Lung microvascular endothelial cell (primary cell): ENCODE results near the gene AATF. TPM values are rescaled to one million over a fixed set of nuclear protein-coding genes. Genes with fewer than 3 reads are reported as not detected.
"Not testable (repeated sequence)": the region's sequence is repeated elsewhere in the genome, so short reads cannot be mapped to it uniquely, and the experiment has no call there.

Experiments used
- DNase-seq, 2 donors: peaks; one replicate each; pipeline versions ENCODE4 v3.0.0 to v3.0.0-alpha.2; 2010; ENCODE audit warnings: low read depth in 2 of 2
- total RNA-seq: library from RNA; depleted of rRNA; stranded (reverse); fragments of >200 nt; gene quantifications from 2 replicates; pipeline ENCODE4 v1.2.1, GENCODE V29; 2014

The AATF gene
- total RNA-seq, 1 donor from 2014 or later, result 17.1 TPM

DNA sequence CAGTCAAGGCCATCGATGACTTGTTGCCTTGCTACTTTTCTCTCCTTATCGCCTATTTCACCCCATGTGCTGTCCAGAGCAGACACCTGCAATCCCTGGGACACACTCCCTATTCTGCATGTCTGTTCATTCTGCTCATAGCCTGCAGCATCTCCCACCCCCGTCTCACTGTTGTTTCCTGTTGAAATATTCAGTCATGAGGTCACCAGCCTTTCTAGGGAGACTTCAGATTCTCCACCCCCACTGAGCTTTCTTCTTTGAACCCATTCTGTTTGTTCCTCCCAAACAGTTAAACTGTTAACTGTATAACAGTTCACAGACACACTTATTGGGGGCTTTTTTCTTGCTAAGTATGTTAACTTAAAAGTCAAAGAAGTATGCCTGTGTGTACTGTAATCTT, 94.4 kb downstream of the AATF start:
- peak in 1 of 2 donors; percentile 28 for DNase-seq

DNA sequence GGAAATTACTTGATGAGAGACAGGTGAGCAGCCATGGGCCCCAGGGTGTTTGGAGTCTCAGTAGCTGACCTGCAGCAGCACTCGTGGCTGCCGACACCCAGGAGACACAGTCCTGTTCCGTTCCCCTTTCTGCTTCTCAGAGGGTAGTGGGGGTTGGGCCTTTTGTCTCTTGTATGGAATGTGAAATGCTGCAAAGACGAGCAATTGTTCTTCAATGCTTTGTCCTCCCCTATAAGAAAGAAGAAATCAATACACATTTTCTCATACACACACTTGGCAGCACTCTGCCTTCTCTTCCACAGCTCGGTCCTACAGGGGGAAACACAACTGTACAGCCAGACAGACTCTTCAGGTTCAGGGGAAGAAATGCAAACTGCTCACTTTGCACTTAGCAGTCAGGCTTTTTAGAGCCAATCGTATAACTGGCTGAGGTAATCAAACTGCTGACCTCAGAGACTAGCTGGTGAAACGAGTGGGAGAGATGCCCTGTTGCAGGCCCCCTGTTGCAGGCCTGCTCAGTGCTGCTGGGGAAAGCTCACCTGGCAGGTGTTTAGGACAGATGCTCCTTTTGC, 96.7 kb downstream of the AATF start:
- no peak for DNase-seq

DNA sequence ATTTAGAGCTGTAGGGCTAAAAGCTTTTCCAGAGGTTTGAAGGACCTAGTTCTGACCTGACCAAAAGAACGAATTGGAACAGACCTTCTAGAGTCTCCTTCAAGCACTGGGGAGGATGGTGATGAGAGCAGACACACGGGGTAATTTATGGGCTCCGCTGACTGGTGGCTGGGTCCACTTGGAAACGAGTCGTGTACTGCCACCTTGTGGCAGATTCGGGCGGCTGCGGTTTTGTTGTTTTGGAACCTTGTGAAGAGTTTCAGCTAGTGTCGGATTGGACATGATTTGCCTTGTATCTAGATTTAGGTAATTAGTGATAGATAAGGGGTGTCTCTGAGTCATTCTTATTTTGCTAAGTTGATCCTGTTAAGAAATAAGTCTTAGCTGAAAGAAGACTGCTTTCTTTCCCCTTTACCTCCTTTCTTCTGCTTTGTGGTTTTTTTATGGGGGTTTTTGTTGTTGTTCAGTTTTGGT, 98.9 kb downstream of the AATF start:
- peak; percentile 86 to 88 for DNase-seq

DNA sequence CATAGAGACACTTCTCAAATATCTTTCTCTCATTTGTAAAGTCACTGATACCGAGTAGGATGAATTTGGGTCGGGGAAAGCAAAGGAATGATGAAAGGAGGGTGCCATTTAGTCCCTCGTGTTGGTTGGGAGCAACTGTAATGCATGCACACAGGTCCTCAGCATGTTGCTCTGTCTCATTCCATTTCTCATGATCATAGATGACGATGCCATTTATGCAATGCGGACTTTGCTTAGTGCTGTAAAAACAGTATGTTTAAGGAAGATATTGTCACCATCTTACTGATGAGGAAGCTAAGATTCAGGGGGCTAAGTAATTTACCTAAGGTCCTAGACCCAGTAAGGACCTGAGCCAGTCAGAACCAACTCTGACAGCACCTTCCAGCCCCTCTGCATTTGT, 100.1 kb downstream of the AATF start:
- DNase-seq, result no peak

DNA sequence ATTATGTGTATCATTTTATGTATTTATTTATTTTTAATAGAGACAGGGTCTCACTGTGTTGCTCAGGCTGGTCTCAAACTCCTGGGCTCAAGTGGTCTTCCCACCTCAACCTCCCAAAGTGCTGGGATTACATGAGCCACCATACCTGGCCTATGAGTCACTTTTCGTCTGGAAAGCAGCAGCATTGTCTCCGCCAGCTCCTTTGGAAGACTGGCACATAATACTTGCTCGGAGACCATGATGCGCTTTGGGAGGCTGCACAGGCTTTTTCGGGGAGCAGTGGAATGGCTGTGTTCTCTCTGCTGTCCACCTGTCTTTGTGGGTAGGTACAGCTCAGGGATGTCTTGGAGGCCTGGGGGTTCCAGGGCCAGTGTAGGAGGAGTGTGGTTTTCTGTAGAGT, 102.2 kb downstream of the AATF start:
- no peak for DNase-seq

DNA sequence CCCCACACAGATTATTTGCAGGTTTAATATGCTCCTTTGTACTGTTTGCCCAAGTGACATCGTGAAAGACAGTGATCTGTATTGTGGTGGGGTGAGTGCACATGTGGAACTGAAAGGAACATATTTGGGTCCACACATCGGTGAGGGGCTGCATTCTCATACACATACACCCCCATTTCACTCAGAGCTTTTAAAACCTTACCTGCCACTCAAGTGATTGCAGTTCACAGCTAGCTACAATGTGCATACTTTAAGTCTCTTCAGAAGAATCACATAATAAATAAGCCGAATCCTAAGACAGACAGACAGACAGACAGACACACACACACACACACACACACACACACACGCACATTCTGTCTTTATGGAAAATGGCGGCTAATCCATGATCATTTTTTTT, 102.6 kb downstream of the AATF start:
- DNase-seq, result no peak

DNA sequence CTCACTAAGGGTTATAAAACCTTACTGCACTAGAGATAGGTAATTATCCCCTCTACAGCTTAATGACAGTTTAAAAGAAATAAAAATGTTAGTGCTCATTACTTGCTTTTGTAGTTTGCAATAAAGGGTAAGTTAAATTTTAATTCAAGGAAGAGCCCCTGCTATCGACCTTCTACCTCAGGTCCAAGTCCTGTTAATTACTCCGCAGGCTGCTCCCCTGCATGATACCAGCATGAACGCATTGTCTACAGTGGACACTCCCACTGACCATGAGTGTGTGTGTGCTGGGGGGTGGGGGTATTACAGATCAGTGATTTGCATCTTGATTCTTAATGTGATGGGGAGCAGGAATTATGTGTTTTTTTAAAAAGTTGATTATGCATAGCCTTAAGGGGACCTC, 103.1 kb downstream of the AATF start:
- DNase-seq, result no peak

DNA sequence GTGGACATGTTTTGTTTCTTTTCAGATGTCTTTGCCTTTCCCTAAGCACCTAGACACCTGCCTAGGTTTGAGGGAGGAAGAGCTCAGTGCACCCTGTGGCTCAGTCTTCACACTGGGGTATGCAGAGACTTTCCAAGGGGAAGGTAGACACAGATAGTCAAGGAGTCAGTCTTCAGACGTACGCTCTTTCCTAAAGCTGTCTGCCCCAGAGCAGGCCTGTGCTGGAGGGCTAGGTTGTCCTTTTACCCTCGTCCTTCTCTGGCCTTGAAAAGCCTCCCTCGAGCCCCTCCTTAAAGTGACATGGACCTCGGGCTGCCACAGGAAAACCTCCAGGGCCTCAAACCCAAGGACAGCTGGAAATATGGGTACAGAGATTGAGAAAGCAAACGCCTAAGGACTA, 103.7 kb downstream of the AATF start:
- no peak for DNase-seq

DNA sequence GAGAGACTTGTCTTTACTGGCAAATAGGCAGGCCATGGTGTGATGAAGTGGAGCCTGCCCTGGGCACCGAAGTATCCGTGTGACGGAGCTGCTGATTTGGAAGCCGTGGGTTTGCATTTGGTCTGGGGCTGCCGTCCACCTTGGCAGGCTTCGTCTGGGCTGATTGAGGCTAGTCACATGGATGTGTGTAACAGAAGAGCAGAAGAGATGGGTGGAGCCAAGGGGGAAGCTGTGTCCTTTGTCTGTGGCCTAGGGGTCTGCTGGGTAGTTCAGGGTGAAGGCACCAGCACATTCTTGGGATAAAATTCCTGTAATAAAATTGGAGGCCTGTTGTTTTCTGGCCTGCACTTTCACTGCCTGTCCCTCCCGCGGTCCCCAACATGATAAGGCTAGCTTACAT, 106.1 kb downstream of the AATF start:
- no peak for DNase-seq

DNA sequence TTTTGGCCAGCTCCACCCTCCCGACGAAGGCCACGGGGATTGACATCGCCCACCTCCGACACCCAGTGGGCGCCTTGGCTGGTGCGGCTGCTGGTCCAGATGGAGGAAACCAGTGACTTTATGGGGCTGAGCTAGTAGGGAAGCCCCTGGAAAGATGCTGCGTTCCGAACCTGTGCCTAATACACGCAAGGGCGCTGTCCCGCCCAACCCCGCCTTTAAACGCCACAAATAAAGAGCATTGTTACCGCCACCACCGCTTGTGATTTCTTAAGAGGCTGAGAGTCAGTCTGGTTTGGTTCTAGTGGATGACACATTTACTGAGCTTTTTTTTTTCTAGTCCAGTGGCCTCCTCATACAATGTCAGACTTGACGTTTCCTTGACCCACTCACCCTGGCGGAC, 107.9 kb downstream of the AATF start:
- DNase-seq, result no peak

DNA sequence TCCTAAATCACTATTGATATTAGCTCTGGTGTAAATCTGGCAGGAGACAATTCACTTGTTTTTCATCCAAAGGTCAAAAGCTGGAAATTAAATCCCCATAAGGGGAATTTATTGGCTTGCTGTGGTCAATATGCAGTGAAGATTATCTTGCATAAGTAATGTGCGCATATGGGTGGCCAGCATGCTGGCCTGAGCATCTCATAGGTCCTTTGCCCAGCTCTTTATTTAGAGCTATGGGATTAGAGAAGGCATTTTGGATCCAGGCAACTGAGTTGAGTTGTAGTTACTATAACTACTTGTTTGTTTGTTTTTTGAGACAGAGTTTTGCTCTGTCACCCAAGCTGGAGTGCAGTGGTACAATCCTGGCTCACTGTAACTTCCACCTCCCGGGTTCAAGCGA, 110.7 kb downstream of the AATF start:
- DNase-seq, result no peak

DNA sequence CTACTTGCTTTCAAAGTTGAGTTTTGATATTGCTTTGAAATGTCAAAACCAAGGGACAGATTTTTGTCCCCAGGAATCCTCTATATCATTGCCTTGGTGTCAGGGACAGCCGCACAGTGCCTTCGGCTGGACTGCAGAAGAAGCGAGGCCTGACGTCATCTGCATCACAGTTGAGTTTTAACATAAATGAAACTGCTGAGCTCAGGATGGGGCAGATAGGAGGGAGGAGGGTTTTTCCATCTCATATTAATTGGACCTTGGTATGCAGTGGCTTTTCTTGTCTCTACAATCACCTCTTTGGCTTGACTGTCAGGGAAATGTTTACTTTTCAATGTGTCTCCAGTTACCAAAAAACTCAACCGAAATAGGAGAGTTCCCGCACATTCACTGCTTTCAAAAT, 111.3 kb downstream of the AATF start:
- DNase-seq, result no peak

DNA sequence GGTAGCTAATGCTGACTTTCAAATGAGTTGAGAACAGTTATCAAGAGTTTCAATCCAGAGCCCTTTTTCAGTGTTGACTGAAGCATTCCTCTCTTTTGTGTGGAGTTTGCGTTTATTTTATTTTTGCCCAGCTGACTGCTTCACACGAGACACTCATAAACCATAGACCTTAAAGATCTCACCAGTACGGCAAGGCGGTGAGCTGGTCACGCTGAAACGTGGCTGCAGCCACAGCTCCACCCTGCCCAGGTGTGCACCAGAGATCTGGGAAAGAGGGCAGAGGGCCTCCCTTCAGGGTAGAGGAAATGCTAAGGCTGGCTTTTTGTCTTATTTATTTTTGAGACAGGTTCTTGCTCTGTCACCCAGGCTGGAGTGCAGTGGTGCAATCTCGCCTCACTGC, 112.2 kb downstream of the AATF start:
- no peak for DNase-seq

DNA sequence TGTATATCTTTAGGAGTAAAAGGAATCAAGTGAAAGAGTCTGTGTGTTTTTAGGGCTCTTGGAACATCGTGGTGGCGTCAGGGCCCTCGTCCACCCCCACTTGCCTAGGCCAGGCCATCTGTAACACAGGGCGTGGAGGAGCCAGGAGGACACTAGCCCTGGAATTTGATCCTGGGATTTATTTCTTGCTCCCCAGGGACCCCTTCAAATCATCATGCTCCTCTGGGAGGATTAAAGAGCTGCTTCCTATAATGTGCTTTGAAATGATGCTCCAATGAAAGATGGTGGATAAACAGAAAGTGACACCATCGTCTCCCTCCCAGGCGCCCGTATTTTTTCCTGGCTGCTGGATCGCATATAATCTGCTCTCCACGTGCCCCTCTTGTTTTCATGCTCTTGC, 113.3 kb downstream of the AATF start:
- no peak for DNase-seq

DNA sequence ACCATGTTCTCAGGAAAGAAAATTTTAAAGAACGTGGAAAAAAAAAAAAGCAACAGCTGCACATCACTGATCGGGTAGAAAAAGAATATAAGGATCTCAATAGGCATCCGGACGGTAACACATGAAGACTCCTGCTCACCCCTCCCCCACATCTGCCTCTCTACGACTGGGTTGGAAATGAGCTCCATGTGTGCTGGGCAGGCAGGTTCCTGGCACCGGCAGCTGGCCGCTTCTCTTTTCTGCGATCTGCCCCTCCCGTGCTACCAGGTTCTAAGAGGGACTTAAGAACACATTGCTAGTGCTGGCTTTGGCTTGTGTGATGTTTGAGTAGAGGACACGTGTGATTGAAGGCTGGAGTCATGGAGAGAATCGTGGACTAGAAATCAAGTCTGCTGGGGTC, 115.5 kb downstream of the AATF start:
- DNase-seq, result no peak

DNA sequence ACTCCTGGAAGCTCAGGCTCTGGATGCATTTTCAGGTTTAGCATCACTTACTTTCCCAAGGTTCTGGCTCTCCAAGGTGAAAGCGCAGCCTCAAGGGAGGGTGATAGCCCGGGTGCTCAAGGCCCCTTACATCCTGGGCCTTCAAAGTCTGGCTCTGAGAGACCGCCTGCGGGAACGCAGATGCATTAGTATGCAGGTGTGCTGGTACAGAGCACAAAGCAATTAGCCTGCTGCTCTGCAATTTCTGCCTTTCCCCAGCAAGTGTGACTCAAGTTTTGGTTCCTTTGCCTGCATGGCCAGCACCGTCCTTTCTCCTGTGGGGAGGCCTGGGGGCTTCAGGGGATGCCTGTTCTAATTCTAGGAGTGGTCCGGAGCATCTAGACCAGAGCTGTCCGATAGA, 116.2 kb downstream of the AATF start:
- no peak for DNase-seq

DNA sequence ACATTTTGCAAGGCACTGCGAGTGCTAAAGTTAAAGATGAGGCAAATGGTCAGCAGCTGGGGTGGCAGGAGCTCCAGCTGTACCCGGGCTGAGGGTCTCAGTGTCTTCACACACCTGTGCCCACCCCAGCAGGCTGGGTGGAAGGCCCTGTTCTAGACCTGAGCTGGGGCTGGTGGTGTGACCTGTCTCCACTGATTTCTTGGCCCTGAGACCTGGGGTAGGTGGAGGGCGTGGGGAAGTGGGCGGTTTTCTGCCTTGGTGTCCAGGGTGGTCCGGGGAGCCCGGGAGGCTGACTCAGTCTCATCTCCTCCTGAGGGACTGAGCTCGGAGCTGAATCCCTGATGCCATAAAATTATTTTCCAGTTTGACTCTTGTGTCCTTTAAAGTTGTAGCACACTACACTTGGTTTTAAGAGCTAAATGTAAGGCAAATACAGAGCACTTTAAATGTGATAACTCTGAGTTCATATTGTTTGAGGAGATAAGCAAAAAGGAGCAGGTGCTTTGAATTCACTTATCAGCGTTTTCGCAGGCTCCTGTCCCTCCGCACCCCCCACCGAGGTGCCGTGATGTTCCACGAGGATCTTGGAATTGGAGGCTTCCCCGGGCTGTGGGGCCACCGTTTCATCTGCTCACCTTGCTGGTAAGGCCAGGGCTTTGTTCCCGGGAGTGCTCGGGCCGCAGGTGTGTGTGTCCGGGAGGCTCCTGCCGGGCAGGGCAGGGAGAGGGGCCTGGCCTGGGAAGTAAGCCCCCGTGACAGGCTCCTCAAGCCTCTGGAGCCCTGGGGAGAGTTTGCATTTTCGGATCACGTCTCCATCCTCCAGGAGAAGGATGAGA, 117.0 kb downstream of the AATF start:
- no peak for DNase-seq

DNA sequence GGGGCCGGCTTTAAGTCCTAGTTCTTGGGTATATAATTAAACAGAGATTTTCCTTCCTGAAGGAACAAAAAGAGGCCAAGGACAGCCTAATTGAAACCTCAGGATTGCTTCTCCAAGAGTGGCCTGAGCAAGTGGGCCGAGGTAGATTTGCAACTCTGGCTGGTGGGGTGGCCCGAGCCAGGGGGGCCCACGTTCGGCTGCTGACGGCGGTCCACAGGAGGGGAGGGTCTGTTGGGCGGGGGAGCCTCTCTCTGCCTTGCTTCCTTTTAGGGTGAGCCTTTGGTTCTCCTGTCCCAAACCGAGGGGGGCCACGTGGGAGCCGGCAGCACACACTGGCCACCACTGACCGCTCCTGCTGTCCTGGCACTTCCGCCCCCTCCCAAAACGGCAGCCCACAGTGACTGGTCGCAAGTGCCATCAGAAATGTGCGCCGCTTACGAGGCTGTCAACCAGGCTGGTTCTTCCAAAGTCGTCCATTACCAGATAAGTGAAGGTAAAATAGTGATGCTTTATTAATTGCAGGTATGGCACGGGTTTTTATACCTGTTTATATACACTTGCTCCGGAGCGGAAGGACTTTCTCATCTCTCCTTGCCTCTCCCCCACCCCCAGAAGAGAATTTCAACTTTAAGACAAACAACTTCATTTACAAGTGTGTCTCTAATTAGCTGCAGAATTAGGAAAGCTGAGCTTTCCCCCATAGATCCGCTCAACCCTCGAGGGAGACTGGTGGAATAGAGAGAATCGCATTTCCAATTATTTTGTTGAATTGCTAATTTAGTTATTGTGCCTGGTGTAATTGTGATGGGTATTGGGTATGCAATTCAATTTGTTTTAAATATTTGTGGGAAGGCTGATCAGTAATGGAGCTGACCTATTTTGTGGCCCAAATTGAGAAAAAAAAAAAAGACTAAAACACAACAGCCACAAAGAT, 117.8 kb downstream of the AATF start:
- DNase-seq, result no peak

DNA sequence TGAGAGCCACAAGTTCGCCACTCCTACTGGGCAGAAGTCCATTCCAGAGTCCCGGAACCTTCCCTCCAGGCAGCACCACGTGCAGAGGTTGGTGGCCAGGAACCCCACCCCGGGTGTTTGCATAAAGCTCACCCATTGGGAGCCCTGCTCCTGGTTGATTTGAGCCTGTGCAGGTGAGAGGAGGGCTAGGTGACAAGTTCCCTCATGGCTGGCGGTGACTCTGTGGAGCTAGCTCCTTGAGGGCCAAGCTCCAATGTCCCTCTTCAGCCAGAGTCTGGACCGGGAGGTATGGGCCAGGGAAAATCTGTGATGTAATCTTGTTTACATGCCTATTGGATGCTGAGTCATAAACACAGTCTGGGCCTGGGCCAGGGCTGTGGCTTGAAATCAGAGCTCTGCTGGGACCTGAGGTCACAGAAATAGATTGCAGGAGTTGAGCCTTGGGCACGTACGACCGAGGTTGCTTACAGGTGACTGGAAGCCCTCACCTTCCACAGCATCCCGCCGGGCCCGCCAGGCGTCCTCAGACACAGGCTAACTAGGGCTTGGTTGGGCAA, 118.9 kb downstream of the AATF start:
- peak; percentile 16 to 80 for DNase-seq

DNA sequence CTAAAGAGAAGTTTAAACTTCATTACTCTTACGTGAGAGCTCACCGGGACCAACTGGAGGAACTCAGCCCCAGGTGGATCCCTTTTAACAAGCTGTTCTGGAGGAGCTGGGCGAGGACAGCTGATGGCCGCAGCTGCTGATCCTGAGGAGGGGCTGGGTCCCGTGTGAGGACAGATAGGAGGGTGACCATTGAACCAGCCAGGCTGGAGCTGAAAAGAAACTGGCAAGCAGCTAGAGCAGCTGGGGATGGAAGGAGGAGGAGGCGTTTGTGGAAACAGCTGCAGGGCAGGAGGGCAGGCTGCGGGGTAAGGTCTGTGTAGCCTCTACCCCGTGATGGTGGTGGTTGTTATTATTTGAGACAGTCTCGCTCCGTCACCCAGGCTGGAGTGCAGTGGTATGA, 119.5 kb downstream of the AATF start:
- peak in 1 of 2 donors; percentile 16 for DNase-seq

DNA sequence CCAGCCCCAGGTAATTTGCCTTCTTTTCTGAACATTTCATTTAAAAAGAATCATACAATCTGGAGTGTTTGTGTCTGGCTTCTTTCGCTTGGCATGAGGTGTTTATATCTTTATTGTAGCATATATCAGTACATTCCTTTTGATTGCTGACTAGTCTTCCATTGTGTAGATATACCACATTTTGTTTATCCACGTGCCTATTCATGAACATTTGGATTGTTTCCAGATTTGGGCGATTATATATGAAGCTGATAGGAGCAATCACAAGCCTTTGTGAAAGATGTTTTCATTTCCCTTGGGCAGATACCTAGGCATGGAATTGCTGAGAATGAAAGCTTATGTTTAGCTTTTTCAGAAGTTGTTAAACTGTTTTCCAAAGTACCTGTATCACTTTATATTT, 120.3 kb downstream of the AATF start:
- DNase-seq, result no peak

DNA sequence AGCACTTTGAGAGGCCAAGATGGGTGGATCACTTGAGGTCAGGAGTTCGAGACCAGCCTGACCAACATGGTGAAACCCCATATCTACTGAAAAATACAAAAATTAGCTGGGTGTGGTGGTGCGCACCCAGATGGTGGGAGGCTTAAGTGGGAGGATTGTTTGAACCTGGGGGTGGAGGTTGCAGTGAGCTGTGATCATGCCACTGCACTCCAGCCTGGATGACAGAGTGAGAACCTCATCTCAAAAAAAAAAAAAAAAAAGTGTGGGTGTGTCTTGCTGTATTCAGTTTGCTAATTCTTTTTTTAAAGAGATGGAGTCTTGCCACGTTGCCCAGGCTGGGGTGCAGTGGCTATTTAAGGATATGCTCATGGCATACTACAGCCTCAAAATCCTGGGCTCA, 124.7 kb downstream of the AATF start:
- not testable (repeated sequence) for DNase-seq
